Right forelimb (tissue), 1 donor: ENCODE measurements around the gene TMC4.
"Not testable (repeated sequence)": the region's sequence is repeated elsewhere in the genome, so short reads cannot be mapped to it uniquely, and the experiment has no call there.

ENCODE experiments used
- DNase-seq: peaks from one replicate; pipeline ENCODE4 v3.0.0-alpha.2; 2018

Gene TMC4

GRCh38 chr19:54203151-54203611 lies 30.2 kb upstream of the TMC4 start:
- DNase-seq: no peak

- DNase-seq: no peak
Measured at GRCh38 chr19:54201980-54202379, 29.0 kb upstream of the TMC4 start.

GRCh38 chr19:54201172-54201701 lies 28.3 kb upstream of the TMC4 start:
- DNase-seq: no peak

GRCh38 chr19:54199401-54199800 lies 26.4 kb upstream of the TMC4 start:
- no peak for DNase-seq

GRCh38 chr19:54197121-54197520 lies 24.2 kb upstream of the TMC4 start:
- no peak for DNase-seq

- DNase-seq: no peak
Measured at GRCh38 chr19:54196536-54196935, 23.6 kb upstream of the TMC4 start.

- DNase-seq: not testable (repeated sequence)
Measured at GRCh38 chr19:54194463-54194862, 21.5 kb upstream of the TMC4 start.

GRCh38 chr19:54193011-54193410 lies 20.1 kb upstream of the TMC4 start:
- DNase-seq: no peak

GRCh38 chr19:54191811-54192453 lies 19.0 kb upstream of the TMC4 start:
- no peak for DNase-seq

GRCh38 chr19:54191011-54191810 lies 18.3 kb upstream of the TMC4 start, which contains the start of gene TSEN34:
Gene TSEN34, plus strand, starts transcription at chr19:54191308. Its CDS starts 57 bp downstream, at chr19:54191365.
- peak; percentile 71 for DNase-seq

- peak; percentile 100 for DNase-seq
Measured at GRCh38 chr19:54190503-54191010, 17.6 kb upstream of the TMC4 start.

GRCh38 chr19:54189735-54190502 lies 17.0 kb upstream of the TMC4 start:
- DNase-seq: peak; percentile 100

GRCh38 chr19:54189145-54189734 lies 16.3 kb upstream of the TMC4 start, which contains the start of gene MBOAT7:
Gene MBOAT7, minus strand, starts transcription at chr19:54189580. Its CDS starts 1,072 bp downstream, at chr19:54188508.
- DNase-seq: no peak

GRCh38 chr19:54188215-54188871 lies 15.4 kb upstream of the TMC4 start:
- no peak for DNase-seq

GRCh38 chr19:54186934-54187381 lies 14.0 kb upstream of the TMC4 start:
- no peak for DNase-seq

- DNase-seq: no peak
Measured at GRCh38 chr19:54186351-54186750, 13.4 kb upstream of the TMC4 start.

- no peak for DNase-seq
Measured at GRCh38 chr19:54183431-54183830, 10.5 kb upstream of the TMC4 start.

- not testable (repeated sequence) for DNase-seq
Measured at GRCh38 chr19:54181894-54182293, 8.9 kb upstream of the TMC4 start.

- no peak for DNase-seq
Measured at GRCh38 chr19:54180691-54181091, 7.7 kb upstream of the TMC4 start.

GRCh38 chr19:54179921-54180461 lies 7.0 kb upstream of the TMC4 start:
- DNase-seq: no peak

- no peak for DNase-seq
Measured at GRCh38 chr19:54179262-54179852, 6.4 kb upstream of the TMC4 start.
